ENCODE measurements around the gene NUDT21.

Gene NUDT21

DNA sequence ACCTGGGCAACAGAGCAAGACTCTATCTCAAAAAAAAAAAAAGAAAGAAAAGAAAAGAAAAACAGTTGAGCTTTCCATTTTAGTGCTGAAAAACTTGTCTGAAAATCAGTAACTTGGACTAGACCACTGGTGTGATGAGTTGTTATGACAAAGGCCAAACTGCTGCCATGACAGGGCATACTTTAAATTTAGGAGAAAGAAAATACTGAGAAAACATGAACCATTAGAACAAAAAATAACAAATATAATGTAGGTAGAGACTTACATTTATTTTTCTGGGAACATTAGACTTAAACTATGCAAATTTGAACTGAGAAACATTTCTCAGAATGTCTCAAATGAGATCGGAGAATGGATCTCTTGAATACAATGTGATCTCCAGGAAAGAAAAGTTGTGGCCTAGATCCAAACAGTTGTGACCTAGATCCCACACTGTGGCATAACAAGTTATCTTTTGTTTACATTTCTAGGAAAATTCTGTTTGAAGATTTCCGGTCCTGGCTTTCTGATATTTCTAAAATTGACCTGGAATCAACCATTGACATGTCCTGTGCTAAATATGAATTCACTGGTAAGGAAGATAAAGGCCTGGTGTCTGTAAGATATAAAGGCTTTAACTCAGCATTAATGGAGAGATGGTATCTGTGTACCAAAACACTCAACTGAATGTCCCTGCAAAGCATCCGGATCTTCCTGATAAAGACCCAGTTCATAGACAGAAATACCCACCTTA is 11.1 kb upstream of the NUDT21 start:
- DNase-seq (ENCODE audit: low spot score): no peak

GRCh38 chr16:56460101-56460500 is 9.0 kb upstream of the NUDT21 start:
- DNase-seq (ENCODE audit: low spot score): no peak

GRCh38 chr16:56457927-56458470 is 6.9 kb upstream of the NUDT21 start:
- DNase-seq (ENCODE audit: low spot score): no peak

GRCh38 chr16:56451753-56452689 is 889 bp upstream of the NUDT21 start:
- peak; percentile 3 for DNase-seq (ENCODE audit: low spot score)

DNA sequence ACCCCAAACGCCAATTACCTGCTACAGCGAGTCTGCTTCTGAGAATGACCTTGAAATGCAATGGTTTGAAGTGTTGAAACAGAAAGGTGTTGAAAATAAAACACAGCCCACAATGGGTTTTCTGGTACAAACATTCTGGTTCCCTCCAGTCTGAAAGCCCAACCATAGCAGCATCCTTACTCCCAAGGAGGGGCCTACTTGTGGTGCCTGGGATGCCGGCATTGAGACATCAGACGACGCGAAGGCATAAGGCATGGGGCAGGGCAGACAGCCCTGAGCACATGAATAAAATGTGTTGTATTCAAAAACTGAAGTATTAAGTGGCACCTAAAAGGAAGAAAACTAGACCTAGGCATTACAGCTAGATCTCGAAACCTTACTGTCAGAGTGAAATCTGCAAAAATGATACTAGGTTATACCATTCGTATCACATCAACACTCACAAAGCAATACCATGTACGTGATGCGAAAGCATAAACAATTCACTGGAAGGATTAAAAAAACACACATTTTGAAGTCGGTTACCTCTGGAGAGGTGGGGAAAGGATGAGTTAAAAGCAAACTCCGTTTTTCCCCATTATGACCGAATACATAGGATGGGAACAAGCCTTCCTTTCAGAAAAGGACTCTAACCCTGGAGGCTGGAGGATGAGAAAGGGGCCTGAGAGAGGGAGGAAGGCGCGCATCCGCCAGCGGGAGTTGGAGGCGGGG is 702 bp downstream of the NUDT21 start:
- DNase-seq (ENCODE audit: low spot score): no peak

GRCh38 chr16:56448005-56448404 is 3.1 kb downstream of the NUDT21 start:
- no peak for DNase-seq (ENCODE audit: low spot score)

DNA sequence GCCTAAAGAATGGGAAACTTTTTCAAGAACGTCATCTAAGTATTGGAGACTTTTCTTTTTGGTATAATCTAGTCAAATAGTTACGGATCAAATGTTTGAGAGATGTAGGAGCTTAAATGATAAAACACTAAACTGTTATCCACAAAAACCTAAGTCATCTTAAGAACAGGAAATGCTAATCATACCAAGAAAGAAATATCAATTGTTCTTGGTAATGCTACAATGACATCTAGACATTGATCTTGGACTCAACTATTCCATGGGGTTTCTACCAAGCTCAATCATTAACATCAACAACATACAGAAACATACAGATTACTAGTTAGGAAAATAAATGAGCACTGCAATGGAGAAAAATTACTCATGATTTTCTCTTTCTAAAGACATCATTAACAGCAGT is 3.8 kb downstream of the NUDT21 start:
- DNase-seq (ENCODE audit: low spot score): no peak

DNA sequence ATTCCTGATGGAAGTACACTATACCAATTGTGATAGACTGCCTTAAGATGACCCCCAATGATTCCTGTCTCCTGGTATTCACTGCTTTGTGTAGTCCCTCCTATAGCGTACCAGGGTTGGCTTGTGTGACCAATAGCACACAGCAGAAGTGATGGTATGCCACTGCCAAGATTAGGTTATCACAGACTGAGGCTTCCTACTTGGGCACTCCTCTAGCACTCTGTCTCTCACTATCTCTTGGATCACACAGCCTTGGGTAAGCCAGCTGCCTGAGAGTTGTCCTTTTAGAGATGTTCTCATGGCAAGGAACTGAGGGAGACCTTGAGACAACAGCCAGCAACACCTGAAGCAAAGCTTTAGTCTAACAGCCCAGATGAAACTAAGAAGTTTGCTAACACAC is 13.1 kb downstream of the NUDT21 start:
- DNase-seq (ENCODE audit: low spot score): no peak

- no peak for DNase-seq (ENCODE audit: low spot score)
Observed at GRCh38 chr16:56436258-56436657, 14.9 kb downstream of the NUDT21 start.

GRCh38 chr16:56428091-56428490 is 23.0 kb downstream of the NUDT21 start:
- no peak for DNase-seq (ENCODE audit: low spot score)

DNA sequence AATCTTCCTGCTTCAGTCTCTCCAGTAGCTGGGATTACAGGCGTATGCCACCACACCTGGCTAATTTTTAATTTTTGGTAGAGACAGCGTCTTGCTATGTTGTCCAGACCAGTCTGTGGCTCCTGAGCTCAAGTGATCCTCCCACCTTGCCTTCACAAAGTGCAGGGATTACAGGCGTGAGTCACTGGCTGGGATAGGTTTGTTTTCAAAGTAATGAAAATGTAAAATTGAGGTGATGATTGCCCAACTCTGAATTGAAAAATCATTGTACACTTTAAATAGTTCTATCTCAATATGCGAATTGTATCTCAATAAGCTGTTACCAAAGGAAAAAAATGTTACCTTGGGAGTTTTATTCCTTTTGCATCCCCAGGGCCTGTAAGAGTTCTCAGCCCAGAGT is 24.5 kb downstream of the NUDT21 start:
- no peak for DNase-seq (ENCODE audit: low spot score)

DNA sequence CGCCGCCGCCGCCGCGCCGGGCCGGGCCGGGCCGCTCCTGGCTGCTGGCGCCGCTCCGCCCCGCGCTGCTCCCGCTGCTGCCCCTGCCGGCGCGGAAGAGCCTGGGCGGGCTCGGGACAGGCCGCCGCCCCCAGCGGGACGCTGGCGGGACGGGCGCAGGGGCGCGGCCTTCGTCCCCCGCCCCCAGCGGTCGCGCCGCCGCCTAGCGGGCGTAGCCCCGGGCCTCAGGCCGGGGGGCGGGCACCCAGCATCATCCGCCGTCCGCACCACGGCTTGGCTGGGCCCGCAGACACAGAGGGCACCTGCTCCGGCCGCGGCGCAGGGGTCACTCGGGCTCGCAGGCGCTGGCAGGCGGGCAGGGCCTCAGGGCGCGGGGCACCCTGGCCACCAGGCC is 25.7 kb downstream of the NUDT21 start, which contains the start of gene AMFR:
AMFR (minus strand) TSS at position 107 of the 394 bp plus-strand sequence. CDS start 218 bp downstream, outside the sequence.
- peak; percentile 66 for DNase-seq (ENCODE audit: low spot score)

DNA sequence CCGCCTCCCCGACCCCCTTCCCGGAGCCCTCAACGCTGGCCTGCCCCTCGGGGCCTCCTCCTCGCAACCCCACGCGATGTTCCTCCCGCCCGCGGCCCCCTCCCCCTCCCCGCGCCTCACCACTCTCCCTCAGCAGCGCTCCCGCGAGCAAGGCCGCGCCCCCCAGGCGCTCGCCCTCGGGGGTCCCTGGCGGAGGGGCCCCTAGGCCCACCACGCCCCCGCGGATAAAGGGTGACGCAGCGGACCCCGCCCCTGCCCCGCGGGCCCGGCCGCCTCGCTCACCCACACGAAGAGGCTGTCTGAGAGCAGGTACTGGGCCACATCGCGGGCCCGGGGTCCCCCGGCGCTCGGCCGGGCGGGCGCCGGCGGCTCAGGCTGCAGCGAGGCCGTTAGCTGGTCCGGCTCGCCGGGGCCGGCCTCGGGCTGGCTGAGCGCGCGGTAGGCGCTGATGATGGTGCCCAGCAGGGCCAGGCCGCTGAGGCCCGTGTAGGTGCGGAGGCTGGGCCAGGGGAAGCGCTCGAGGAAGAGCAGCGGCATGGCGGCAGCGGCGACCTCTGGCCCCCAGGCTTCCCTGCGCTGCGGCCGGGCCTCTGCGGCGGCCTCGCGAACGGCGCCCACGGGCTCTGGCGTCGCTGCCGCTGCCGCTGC is 26.2 kb downstream of the NUDT21 start:
- DNase-seq (ENCODE audit: low spot score): peak; percentile 26

GRCh38 chr16:56424404-56424764 is 26.7 kb downstream of the NUDT21 start:
- DNase-seq (ENCODE audit: low spot score): no peak

DNA sequence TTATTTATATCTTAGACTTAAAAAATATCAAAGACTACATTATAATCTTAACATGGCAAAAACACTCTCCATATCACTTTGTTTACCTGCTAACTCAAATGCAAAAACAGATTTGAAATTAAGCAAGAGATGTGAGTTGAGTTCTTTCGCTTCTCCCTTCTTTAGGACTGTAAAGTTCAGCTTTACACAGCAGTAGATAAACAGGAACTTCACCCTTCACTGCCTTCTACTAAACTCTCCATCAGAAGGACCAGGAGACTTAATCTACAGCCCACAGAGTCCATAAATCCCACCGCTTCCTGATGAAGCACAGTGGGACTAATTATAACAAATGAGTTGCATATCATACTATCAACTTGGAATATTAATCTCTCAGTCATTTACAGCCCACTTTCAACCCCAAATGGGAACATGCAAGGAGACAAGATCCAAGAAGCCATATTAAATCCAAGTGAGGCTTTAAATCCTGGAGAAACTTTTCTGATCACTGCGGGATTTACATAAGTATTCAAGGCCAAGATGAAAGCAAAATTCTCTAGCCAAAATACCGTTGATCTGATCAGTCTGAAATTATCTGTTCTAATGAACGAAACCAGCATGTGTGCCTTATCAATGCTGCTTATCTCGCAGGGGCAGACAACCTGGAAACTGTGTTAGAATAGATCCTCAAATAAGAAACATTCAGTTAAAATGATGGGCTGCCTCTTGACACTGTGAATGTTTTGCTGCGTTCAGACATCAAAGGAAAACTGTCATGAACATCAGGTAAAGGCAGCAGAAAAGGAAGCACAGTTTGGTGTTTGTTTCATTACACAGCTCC is 27.3 kb downstream of the NUDT21 start:
- peak; percentile 11 for DNase-seq (ENCODE audit: low spot score)

GRCh38 chr16:56422896-56423441 is 28.2 kb downstream of the NUDT21 start:
- DNase-seq (ENCODE audit: low spot score): no peak

- DNase-seq (ENCODE audit: low spot score): no peak
Observed at GRCh38 chr16:56421976-56422669, 29.0 kb downstream of the NUDT21 start.

- no peak for DNase-seq (ENCODE audit: low spot score)
Observed at GRCh38 chr16:56421313-56421712, 29.8 kb downstream of the NUDT21 start.

GRCh38 chr16:56420613-56421012 is 30.5 kb downstream of the NUDT21 start:
- DNase-seq (ENCODE audit: low spot score): no peak

Data from CD4-positive, alpha-beta T cell treated with Interleukin-2 at 100 ng/mL for 4 hours (primary cell).